Fibroblast of lung (primary cell): ENCODE data around the gene ULK2. TPM values are rescaled to one million over a fixed set of nuclear protein-coding genes. Genes with fewer than 3 reads are reported as not detected.

Source experiments
- DNase-seq, 2 donors: peaks; one replicate each; pipeline versions ENCODE4 v3.0.0 to v3.0.0-alpha.2; 2010; ENCODE audit warnings: low read depth in 2 of 2
- H2AFZ ChIP-seq: 2 replicates; pipeline ENCODE4 v1.5.1; 2012; ENCODE audit warnings: low read length, control low read depth, inconsistent platforms
- H3K27ac ChIP-seq: 2 replicates; pipeline ENCODE4 v1.5.1; 2011; ENCODE audit warnings: low read length, control low read depth; ENCODE audit not compliant: insufficient read depth
- H3K27me3 ChIP-seq: 2 replicates; pipeline ENCODE4 v1.5.1; 2011; ENCODE audit warnings: mild to moderate bottlenecking, low read length; ENCODE audit not compliant: control insufficient read depth, insufficient read depth
- H3K36me3 ChIP-seq: 2 replicates; pipeline ENCODE4 v1.5.1; 2011; ENCODE audit warnings: low read length; ENCODE audit not compliant: control insufficient read depth, insufficient read depth
- H3K4me1 ChIP-seq: 2 replicates; pipeline ENCODE4 v1.5.1; 2011; ENCODE audit warnings: low read length; ENCODE audit not compliant: control insufficient read depth, insufficient read depth; ENCODE audit errors: extremely low read depth
- H3K4me2 ChIP-seq: 2 replicates; pipeline ENCODE4 v1.5.1; 2011; ENCODE audit warnings: low read length, control low read depth; ENCODE audit not compliant: insufficient read depth; ENCODE audit errors: extremely low read depth
- H3K4me3 ChIP-seq, 4 experiments: fragments of 200-600 bp in 1 of 4; sonication (generic) in 1 of 4; replicated peaks in 1 of 4; 2 replicates each; pipeline ENCODE4 v1.5.1; 2011 to 2016; ENCODE audit warnings: low read length in 4 of 4, low read depth in 3 of 4, mild to moderate bottlenecking in 3 of 4, control low read depth in 2 of 4, inconsistent platforms in 1 of 4, mixed read lengths in 1 of 4; ENCODE audit not compliant: insufficient read depth in 1 of 4; ENCODE audit errors: control extremely low read depth in 1 of 4
- H3K79me2 ChIP-seq: 2 replicates; pipeline ENCODE4 v1.5.1; 2012; ENCODE audit warnings: mild to moderate bottlenecking, low read length, inconsistent platforms; ENCODE audit not compliant: control insufficient read depth, insufficient read depth
- H3K9ac ChIP-seq: 2 replicates; pipeline ENCODE4 v1.5.1; 2011; ENCODE audit warnings: mild to moderate bottlenecking, low read length, control low read depth; ENCODE audit not compliant: insufficient read depth
- H3K9me3 ChIP-seq: 2 replicates; pipeline ENCODE4 v1.5.1; 2012; ENCODE audit warnings: low read depth, low read length; ENCODE audit not compliant: control insufficient read depth, insufficient read depth
- H4K20me1 ChIP-seq: 2 replicates; pipeline ENCODE4 v1.5.1; 2011; ENCODE audit warnings: low read length; ENCODE audit not compliant: control insufficient read depth, insufficient read depth; ENCODE audit errors: extremely low read depth
- EZH2 ChIP-seq: IDR thresholded peaks from 2 replicates; pipeline ENCODE4 v1.5.1; 2012; ENCODE audit warnings: low read length, control low read depth, mild to moderate bottlenecking; ENCODE audit errors: missing control alignments
- polyA plus RNA-seq, 2 donors: library from polyadenylated mRNA; depleted of rRNA in 1 of 2; stranded (reverse) in 1 of 2; unstranded in 1 of 2; fragments of >200 nt; gene quantifications; 2 replicates each; pipeline ENCODE4 v1.2.1, GENCODE V29; 2011 to 2012; ENCODE audit warnings: missing spikeins in 1 of 2
- total RNA-seq: library from RNA; depleted of rRNA; stranded (reverse); fragments of >200 nt; gene quantifications from 2 replicates; pipeline ENCODE4 v1.2.1, GENCODE V29; 2014
- TF ChIP-seq, protein P1 (sequence below), 2 donors: IDR thresholded peaks in 1 of 2; conservative IDR thresholded peaks in 1 of 2; 1 replicate in 1 of 2; 2 replicates in 1 of 2; pipeline ENCODE4 v1.5.1; 2011 to 2012; ENCODE audit warnings: low read length in 2 of 2, control low read depth in 1 of 2, inconsistent platforms in 1 of 2, low read depth in 1 of 2, mild to moderate bottlenecking in 1 of 2

ULK2 gene
- total and polyA plus RNA-seq, 2 donors (not counting 1 experiment from before 2014, with no cell fraction given), result 20.0 to 46.1 TPM

DNA sequence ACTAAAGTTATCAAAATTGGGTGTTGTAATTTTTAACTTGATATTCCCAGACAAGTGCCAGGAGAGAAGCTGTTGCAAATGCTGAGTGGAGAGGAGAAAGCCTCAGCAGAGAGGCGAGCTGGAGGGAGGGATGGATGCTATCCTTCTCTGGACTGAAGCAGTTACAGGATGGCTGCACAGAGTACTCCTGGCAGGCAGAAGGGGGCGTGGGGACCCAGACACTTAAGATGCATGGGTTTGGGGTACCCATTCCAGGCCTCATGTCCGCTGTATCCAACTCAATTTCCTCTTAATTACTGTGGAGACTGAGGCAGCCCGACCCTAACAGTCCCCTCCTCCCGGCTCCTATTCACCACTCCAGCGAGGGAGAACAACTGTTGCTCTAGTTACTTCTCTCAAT, 94.2 kb downstream of the ULK2 start:
- H3K79me2 ChIP-seq, result no peaks in the 10 kb centered on the region
- no peak for TF ChIP-seq EZH2
- TF ChIP-seq, protein P1, sequence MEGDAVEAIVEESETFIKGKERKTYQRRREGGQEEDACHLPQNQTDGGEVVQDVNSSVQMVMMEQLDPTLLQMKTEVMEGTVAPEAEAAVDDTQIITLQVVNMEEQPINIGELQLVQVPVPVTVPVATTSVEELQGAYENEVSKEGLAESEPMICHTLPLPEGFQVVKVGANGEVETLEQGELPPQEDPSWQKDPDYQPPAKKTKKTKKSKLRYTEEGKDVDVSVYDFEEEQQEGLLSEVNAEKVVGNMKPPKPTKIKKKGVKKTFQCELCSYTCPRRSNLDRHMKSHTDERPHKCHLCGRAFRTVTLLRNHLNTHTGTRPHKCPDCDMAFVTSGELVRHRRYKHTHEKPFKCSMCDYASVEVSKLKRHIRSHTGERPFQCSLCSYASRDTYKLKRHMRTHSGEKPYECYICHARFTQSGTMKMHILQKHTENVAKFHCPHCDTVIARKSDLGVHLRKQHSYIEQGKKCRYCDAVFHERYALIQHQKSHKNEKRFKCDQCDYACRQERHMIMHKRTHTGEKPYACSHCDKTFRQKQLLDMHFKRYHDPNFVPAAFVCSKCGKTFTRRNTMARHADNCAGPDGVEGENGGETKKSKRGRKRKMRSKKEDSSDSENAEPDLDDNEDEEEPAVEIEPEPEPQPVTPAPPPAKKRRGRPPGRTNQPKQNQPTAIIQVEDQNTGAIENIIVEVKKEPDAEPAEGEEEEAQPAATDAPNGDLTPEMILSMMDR (conservative IDR thresholded peaks at IDR 0.05 in 1 of 2, IDR thresholded peaks at IDR 0.05 in 1 of 2; ENCODE audit: low read depth in 1 of 2, low read length in 2 of 2), result no peak

GRCh38 chr17:19771971-19772630, 95.6 kb downstream of the ULK2 start:
- Histone ChIP-seq H3K27me3 (no peaks in the 10 kb centered on the region), H3K4me3 (no peak overlapping the region), H3K9me3 (no peaks in the 10 kb centered on the region), H3K9ac (no peak overlapping the region), H3K4me1 (peaks cover 4% of the 10 kb centered on the region), H3K4me2 (no peak overlapping the region), H3K79me2 (no peaks in the 10 kb centered on the region), H3K36me3 (no peaks in the 10 kb centered on the region), H4K20me1 (no peaks in the 10 kb centered on the region), H2AFZ (no peak overlapping the region), H3K27ac (no peak overlapping the region)
- TF ChIP-seq EZH2, result no peak
- TF ChIP-seq, protein P1 (conservative IDR thresholded peaks at IDR 0.05 in 1 of 2, IDR thresholded peaks at IDR 0.05 in 1 of 2; ENCODE audit: low read depth in 1 of 2, low read length in 2 of 2), result no peak
- DNase-seq, result no peak

More for the DNA sequence above, 94.2 kb downstream of the ULK2 start:
- Histone ChIP-seq H2AFZ (no peak overlapping the region), H4K20me1 (no peaks in the 10 kb centered on the region), H3K27me3 (no peaks in the 10 kb centered on the region), H3K4me1 (peaks cover 4% of the 10 kb centered on the region), H3K27ac (no peak overlapping the region), H3K9ac (no peak overlapping the region), H3K4me3 (no peak overlapping the region), H3K4me2 (no peak overlapping the region), H3K9me3 (no peaks in the 10 kb centered on the region), H3K36me3 (no peaks in the 10 kb centered on the region)
- DNase-seq, result no peak

DNA sequence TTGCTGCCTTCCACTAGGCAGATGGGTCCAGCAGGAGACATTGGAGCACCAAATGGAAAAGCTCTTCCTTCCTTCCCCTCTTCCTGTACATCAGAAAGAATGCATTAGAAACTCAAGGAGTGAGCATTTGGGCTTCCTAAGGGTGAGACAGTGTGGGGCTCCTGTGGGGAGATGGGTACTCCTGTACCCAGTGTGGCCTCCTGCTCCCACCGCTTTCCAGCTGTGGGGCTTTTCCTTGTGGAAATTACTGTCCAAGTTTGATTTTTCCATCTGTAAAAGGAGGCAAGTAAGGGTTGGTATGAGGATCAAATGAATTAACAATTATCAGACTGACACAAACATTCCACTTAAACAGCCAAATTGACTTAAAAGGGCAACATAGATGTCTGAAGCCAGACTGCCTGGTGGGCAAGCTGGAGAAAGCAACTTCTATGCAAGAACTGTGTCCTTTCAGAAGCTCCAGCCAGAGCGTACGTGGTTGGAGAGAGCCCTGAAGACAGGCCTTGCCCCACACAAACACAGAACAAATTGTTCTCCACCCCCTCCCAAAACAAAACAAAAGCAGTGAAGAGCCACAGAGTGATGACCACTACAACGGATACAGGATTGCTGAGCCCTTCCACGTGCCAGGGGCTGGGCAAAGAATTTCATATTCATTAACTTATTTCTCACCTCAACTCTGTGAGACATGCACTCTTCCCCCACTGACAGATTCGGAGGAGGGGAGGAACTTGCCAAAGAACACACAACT, 96.6 kb downstream of the ULK2 start:
- Histone ChIP-seq H3K4me1 (peaks cover 4% of the 10 kb centered on the region), H3K9me3 (no peaks in the 10 kb centered on the region), H4K20me1 (no peaks in the 10 kb centered on the region), H3K9ac (no peak overlapping the region), H3K27me3 (no peaks in the 10 kb centered on the region), H3K4me2 (no peak overlapping the region), H3K79me2 (no peaks in the 10 kb centered on the region), H3K27ac (no peak overlapping the region), H3K4me3 (no peak overlapping the region), H3K36me3 (no peaks in the 10 kb centered on the region), H2AFZ (no peak overlapping the region)
- TF ChIP-seq EZH2, result no peak
- TF ChIP-seq, protein P1 (conservative IDR thresholded peaks at IDR 0.05 in 1 of 2, IDR thresholded peaks at IDR 0.05 in 1 of 2; ENCODE audit: low read depth in 1 of 2, low read length in 2 of 2), result no peak
- no peak for DNase-seq
